T47D (cell line): ENCODE measurements around the gene DNAL1.
A peak's percentile ranks its signal among the peaks of the same experiment; 100 is the strongest.
"Not testable (repeated sequence)": the region's sequence is repeated elsewhere in the genome, so short reads cannot be mapped to it uniquely, and the experiment has no call there.

Experiments
- DNase-seq, 2 experiments: peaks; one replicate each; pipeline versions ENCODE4 v3.0.0 to v3.0.0-alpha.2; 2011 to 2012; ENCODE audit warnings: low read depth in 1 of 2, low spot score in 1 of 2
- JUND ChIP-seq: IDR thresholded peaks from 2 replicates; pipeline ENCODE4 v1.6.1; 2012; ENCODE audit warnings: low read depth
- in situ Hi-C: cut with HindIII; loops from 2 replicates; pipeline ENCODE4 v1.10.0; 2016; ENCODE audit warnings: low sequenced_read_pairs, low pct_unique_long_range_greater_than_20kb

DNAL1 gene

GRCh38 chr14:73625706-73626105 is 19.1 kb upstream of the DNAL1 start:
- no peak for DNase-seq
- TF ChIP-seq JUND = no peak
- in situ Hi-C loops = no loop called here

GRCh38 chr14:73627151-73627558 is 17.6 kb upstream of the DNAL1 start:
- in situ Hi-C loops = no loop called here
- TF ChIP-seq JUND = no peak
- no peak for DNase-seq

- in situ Hi-C loops = no loop called here
- TF ChIP-seq JUND = no peak
- DNase-seq = peak in 1 of 2 experiments; percentile 78
Measured at GRCh38 chr14:73630009-73630780, 14.6 kb upstream of the DNAL1 start.

DNA sequence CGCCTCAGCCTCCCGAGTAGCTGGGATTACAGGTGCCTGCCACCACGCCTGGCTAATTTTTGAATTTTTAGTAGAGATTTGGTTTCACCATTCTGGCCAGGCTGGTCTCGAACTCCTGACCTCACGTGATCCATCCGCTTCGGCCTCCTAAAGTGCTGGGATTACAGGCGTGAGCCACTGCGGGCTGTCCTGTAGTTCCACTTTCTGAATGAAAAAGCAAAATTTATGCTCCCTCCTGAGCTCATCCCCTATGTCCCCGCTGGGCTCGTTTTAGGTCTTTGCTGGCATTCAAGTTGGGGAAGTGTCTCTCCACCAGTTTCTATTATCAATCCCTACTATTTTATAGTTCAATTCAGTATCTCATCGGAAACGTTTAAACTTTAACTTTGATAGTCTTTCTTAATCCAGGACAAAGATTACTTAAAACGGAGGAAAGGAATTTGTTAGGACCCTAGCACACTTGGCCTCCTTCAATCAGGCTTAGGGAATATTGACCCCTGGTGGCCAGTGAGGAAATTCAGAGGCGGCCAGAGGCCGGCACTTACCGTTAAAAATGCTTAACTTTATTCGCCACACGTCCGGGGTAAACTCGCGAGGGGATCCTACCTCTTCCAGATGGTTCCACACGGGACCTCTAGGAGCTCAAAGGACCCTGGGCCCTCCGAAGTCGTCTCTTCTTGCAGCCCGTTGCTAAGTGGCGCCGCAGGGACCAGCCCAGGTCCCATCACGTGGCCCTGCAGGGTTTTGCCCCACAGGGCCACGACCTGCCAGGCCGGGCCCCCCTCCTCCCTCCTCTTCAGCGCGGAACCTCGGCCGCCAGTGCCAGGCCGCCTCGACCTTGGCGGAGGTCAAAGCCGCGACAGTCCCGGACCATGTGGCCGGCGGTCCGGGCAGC is 11.4 kb upstream of the DNAL1 start:
- in situ Hi-C loops = no loop called here
- DNase-seq = peak; percentile 44 to 89
- no peak for TF ChIP-seq JUND

DNA sequence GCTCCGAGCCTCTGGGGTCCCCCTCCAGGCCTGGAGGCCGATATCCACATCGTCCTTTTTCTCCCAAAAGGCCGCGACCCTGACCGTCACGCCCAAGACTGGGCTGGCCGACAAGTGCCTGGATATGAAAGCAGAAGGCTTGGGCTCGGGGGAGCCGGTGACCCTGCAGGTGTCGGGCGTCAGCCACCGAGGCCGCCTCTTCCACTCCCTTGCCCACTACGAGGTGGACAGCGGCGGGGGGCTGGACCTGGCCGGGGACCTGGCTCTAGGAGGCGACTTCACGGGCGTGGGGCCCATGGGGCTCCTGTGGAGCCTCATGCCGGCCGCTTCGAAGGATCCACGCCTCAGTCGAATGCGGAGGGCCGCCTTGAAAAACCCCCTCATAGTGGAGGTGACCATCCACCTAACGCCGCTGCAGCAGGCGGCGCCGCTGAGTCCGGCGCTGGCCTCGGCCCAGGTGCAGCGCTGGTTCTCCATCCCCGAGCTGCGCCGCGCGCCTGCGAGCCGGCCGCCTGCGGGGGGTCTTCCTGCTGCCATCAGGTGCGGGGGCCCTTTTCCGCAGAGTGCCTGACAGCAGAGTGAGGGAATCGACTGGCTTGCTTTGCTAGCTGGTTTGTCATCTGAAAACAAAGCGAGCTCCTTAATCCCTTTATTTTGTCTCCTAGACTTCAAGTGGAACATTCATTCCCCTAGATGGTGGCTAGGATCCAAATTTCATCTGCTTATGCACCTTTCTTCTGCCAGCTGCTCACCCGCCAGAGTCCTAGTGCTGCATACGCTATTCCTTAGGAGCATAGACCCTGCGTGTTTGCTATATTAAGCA is 10.6 kb upstream of the DNAL1 start:
- no peak for TF ChIP-seq JUND
- in situ Hi-C loops = no loop called here

GRCh38 chr14:73636355-73636754 is 8.4 kb upstream of the DNAL1 start:
- DNase-seq, in situ Hi-C loops: not testable (repeated sequence)

More for the DNA sequence above, 10.6 kb upstream of the DNAL1 start:
- peak in 1 of 2 experiments; percentile 61 for DNase-seq

DNA sequence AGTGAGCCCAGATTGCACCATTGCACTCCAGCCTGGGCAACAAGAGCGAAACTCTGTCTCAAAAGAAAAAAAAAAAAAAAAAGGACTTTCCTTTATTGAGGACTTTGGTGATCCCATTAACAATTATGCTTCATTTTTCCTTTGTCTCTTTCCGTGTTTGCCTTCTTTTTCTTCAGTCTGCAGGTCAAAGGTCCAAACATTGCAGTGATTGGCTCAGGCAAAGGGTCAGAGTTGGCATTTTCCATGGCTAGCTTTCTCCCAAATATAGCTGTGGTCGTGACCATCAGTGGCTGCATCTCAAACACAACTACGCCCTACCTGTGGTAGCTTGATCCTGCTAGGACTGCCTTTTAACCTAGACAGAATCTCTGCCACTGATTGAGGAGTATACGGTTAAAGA is 7.0 kb upstream of the DNAL1 start:
- no peak for TF ChIP-seq JUND
- DNase-seq = no peak
- in situ Hi-C loops = no loop called here

DNA sequence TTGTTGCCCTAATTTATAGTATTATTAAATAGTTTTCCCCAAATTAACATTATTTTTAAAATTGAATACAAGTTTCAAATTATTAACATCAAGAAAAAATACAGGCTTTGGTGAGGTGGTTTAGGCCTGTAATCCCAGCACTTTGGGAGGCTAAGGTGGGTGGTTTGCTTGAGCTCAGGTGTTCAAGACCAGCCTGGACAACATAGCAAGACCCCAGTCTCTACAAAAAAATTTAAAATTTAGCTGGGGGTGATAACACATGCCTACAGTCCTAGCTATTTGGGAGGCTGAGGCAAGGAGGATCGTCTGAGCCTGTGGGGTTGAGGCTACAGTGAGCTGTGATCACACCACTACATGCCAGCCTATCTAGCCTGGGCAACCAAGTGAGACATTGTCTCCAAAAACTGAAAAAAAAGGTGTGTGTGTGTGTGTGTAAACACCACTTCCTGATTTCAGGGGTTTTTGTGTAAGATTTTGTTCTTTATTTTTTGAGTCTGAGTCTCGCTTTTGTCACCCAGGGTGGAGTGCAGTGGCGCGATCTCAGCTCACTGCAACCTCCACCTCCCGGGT is 3.9 kb upstream of the DNAL1 start:
- no peak for DNase-seq
- TF ChIP-seq JUND = no peak
- in situ Hi-C loops = no loop called here

DNA sequence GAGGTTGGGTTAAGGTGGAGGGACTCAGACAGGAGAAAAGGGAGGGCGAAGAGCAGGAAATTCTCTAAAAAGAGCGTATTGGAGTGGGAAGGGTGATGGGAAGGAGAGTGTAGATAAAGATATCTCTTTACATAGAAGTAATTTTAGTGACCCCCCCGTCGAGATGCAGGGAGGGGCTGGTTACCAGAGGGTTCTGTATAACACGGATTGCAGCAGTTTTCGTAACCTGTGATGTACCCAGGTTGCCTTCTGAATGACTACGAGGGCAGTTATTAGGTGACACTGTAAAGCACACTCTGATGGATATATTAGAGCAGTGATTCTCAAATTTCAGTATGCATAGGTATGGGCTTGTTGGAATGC is 443 bp downstream of the DNAL1 start:
- no peak for DNase-seq
- no peak for TF ChIP-seq JUND
- in situ Hi-C loops = no loop called here

DNA sequence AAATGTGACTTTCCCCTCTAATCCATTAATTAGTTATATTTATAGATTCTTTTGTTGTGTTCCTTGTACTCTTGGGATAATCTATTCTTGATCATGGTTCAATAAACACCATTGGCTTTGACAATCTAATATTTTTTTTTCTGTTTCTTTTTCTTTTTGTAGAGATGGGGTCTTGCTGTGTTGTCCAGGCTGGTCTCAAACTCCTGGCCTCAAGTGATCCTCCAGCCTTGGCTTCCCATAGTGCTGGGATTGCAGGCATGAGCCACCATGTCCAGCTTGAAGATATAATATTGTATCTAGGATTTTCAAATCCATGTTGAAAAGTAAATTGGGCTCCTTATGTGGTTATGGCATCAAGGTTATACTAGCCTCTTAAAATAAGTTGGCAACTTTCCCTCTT is 6.2 kb downstream of the DNAL1 start:
- in situ Hi-C loops = no loop called here
- no peak for DNase-seq
- TF ChIP-seq JUND = no peak

GRCh38 chr14:73655851-73656250 is 11.1 kb downstream of the DNAL1 start:
- DNase-seq = no peak
- in situ Hi-C loops = no loop called here
- no peak for TF ChIP-seq JUND

- in situ Hi-C loops, DNase-seq: not testable (repeated sequence)
Measured at GRCh38 chr14:73659202-73659601, 14.4 kb downstream of the DNAL1 start.

- in situ Hi-C loops = no loop called here
- TF ChIP-seq JUND = no peak
- DNase-seq = no peak
Measured at GRCh38 chr14:73660511-73660910, 15.7 kb downstream of the DNAL1 start.
